ENCODE measurements around the gene GPC6. TPM values are rescaled to one million over a fixed set of nuclear protein-coding genes. Genes with fewer than 3 reads are reported as not detected.

The GPC6 gene
- polyA plus RNA-seq, 1 of the 3 experiments (the other 2 are of a cell fraction) = 6.7 TPM

GRCh38 chr13:93687261-93687660, 460.7 kb downstream of the GPC6 start:
- H3K9me3 ChIP-seq = no peaks in the 10 kb centered on the region
- H3K27ac ChIP-seq (ENCODE audit: low read depth in 2 of 2, low read length in 1 of 2) = no peak overlapping the region
- H3K4me2 ChIP-seq = no peak overlapping the region
- H3K4me3 ChIP-seq (ENCODE audit: low read depth in 2 of 2, low read length in 1 of 2) = no peak overlapping the region
- H3K9ac ChIP-seq = no peak overlapping the region
- ChIA-PET POLR2A (no interaction called here), CTCF (no interaction called here)
- no peaks in the 10 kb centered on the region for H4K20me1 ChIP-seq (ENCODE audit: insufficient read depth)
- H3K27me3 ChIP-seq (ENCODE audit: insufficient read depth) = no peaks in the 10 kb centered on the region
- TF ChIP-seq SIN3A (IDR thresholded peaks at IDR 0.05; ENCODE audit: borderline replicate concordance, low read depth, low read length) (no peak), IRF3 (IDR thresholded peaks at IDR 0.05; ENCODE audit: low read depth, low read length) (no peak), NRF1 (IDR thresholded peaks at IDR 0.05; ENCODE audit: low read depth, low read length) (no peak), GABPA (IDR thresholded peaks at IDR 0.05; ENCODE audit: low read depth) (no peak)
- no peaks in the 10 kb centered on the region for H3K36me3 ChIP-seq (replicated peaks in 1 of 2; ENCODE audit: control insufficient read depth in 1 of 2, insufficient read depth in 2 of 2, low read length in 1 of 2)
- H3K9me2 ChIP-seq = no peaks in the 10 kb centered on the region; the same call in 1 of the 2 replicates
- no peaks in the 10 kb centered on the region; a peak in 2 of 4 replicates for H3K4me1 ChIP-seq (ENCODE audit: control insufficient read depth in 1 of 2, insufficient read depth in 2 of 2, low read depth in 1 of 2, low read length in 1 of 2)
- H3F3A ChIP-seq (replicated peaks; ENCODE audit: insufficient read depth) = no peaks in the 10 kb centered on the region
- H3K79me2 ChIP-seq (ENCODE audit: insufficient read depth) = no peaks in the 10 kb centered on the region
- no peak for DNase-seq
- no peak overlapping the region for H2AFZ ChIP-seq (ENCODE audit: low read depth)

- Histone ChIP-seq H3K4me1 (ENCODE audit: control insufficient read depth in 1 of 2, insufficient read depth in 2 of 2, low read depth in 1 of 2, low read length in 1 of 2) (no peaks in the 10 kb centered on the region; a peak in 2 of 4 replicates), H4K20me1 (ENCODE audit: insufficient read depth) (no peaks in the 10 kb centered on the region), H3K4me3 (ENCODE audit: low read depth in 2 of 2, low read length in 1 of 2) (no peak overlapping the region), H3K9me3 (no peaks in the 10 kb centered on the region; the same call in 1 of the 2 replicates), H2AFZ (ENCODE audit: low read depth) (no peak overlapping the region), H3K79me2 (ENCODE audit: insufficient read depth) (no peaks in the 10 kb centered on the region), H3K4me2 (no peak overlapping the region), H3K27ac (ENCODE audit: low read depth in 2 of 2, low read length in 1 of 2) (no peak overlapping the region), H3F3A (replicated peaks; ENCODE audit: insufficient read depth) (no peaks in the 10 kb centered on the region), H3K9ac (no peak overlapping the region), H3K27me3 (ENCODE audit: insufficient read depth) (no peaks in the 10 kb centered on the region), H3K9me2 (no peaks in the 10 kb centered on the region; the same call in 1 of the 2 replicates), H3K36me3 (replicated peaks in 1 of 2; ENCODE audit: control insufficient read depth in 1 of 2, insufficient read depth in 2 of 2, low read length in 1 of 2) (no peaks in the 10 kb centered on the region)
- no peak for TF ChIP-seq FOXM1 (IDR thresholded peaks at IDR 0.05; ENCODE audit: low read depth)
- TF ChIP-seq TAF1 (IDR thresholded peaks at IDR 0.05; ENCODE audit: borderline replicate concordance, low read depth, low read length) = no peak
- TF ChIP-seq SIN3A (IDR thresholded peaks at IDR 0.05; ENCODE audit: borderline replicate concordance, low read depth, low read length) = no peak
- TF ChIP-seq ELF1 (IDR thresholded peaks at IDR 0.05) = no peak
- TF ChIP-seq, protein P1, sequence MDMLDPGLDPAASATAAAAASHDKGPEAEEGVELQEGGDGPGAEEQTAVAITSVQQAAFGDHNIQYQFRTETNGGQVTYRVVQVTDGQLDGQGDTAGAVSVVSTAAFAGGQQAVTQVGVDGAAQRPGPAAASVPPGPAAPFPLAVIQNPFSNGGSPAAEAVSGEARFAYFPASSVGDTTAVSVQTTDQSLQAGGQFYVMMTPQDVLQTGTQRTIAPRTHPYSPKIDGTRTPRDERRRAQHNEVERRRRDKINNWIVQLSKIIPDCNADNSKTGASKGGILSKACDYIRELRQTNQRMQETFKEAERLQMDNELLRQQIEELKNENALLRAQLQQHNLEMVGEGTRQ (IDR thresholded peaks at IDR 0.05; ENCODE audit: borderline replicate concordance, low read depth, low read length) = no peak
- TF ChIP-seq, protein P2, sequence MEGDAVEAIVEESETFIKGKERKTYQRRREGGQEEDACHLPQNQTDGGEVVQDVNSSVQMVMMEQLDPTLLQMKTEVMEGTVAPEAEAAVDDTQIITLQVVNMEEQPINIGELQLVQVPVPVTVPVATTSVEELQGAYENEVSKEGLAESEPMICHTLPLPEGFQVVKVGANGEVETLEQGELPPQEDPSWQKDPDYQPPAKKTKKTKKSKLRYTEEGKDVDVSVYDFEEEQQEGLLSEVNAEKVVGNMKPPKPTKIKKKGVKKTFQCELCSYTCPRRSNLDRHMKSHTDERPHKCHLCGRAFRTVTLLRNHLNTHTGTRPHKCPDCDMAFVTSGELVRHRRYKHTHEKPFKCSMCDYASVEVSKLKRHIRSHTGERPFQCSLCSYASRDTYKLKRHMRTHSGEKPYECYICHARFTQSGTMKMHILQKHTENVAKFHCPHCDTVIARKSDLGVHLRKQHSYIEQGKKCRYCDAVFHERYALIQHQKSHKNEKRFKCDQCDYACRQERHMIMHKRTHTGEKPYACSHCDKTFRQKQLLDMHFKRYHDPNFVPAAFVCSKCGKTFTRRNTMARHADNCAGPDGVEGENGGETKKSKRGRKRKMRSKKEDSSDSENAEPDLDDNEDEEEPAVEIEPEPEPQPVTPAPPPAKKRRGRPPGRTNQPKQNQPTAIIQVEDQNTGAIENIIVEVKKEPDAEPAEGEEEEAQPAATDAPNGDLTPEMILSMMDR (IDR thresholded peaks at IDR 0.05) = no peak
- TF ChIP-seq MEF2A (IDR thresholded peaks at IDR 0.05; ENCODE audit: borderline replicate concordance, low read depth) = no peak
- no peak for TF ChIP-seq FOXJ3 (CRISPR knock-in tag; IDR thresholded peaks at IDR 0.05)
- TF ChIP-seq IRF3 (IDR thresholded peaks at IDR 0.05; ENCODE audit: low read depth, low read length) = no peak
- no peak for DNase-seq
- CTCF ChIA-PET = no interaction called here
- POLR2A ChIA-PET = interaction anchor here (0.6 kb wide), 1 partner anchor 231 kb away, joined by 3 read pairs; no protein-coding TSS in a partner anchor
Measured at GRCh38 chr13:93689333-93689732, 462.7 kb downstream of the GPC6 start.
